HG03354 (cell line): ENCODE results near the gene FZD4.
"Not testable (repeated sequence)": the region's sequence is repeated elsewhere in the genome, so short reads cannot be mapped to it uniquely, and the experiment has no call there.

Experiments used
- ATAC-seq: cut with Tn5 transposase; IDR thresholded peaks from one replicate; pipeline ENCODE4 v1.9.1; 2021; ENCODE audit warnings: mild to moderate bottlenecking; ENCODE audit not compliant: unreplicated experiment, poor library complexity, severe bottlenecking

FZD4 gene

DNA sequence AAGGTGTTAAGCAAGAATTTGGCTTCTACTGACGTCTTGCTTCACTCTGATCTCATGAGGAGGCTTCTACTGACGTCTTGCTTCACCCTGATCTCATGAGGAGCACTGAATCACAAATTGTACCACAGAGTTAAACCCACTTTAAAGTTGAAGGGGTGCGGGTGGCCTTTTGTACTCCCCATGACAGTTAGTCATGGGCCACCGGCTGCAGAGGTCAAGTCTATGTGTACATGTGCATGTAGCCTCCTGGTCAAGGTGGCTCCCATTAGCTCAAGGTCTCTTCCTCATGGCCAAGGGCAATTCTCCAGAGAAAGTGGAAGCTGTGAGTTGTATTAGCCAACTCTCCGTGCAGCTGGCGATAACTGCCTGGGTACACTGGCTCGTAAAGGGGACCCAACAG, 23.1 kb upstream of the FZD4 start:
- ATAC-seq: no peak

DNA sequence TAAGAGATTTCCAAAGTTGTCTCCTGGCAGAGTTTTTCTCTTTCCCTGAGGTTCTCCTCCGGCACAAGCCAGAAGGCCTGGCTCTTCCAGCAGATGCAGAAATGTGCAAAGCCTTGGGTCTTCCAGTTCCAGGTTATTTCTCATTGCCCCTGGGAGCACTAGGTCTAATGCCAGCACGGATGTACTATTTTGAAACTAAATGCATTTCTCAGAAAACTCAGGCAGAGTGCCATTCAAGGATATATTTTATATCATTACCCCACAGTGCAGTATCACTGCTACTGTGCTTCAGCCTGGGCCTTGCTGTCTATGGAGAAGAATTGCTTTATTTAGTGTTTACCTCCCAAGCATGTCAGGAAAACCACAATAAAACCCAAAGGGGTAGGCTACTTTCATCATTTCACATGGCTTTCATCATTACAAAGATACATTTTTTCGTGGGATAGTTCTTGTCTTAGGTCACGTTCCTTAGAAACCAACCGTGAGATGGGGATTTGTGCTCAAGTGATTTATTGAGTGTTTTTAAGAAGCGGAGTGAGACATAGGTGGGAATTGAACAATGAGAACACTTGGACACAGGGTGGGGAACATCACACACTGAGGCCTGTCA, 22.4 kb upstream of the FZD4 start:
- ATAC-seq: no peak

DNA sequence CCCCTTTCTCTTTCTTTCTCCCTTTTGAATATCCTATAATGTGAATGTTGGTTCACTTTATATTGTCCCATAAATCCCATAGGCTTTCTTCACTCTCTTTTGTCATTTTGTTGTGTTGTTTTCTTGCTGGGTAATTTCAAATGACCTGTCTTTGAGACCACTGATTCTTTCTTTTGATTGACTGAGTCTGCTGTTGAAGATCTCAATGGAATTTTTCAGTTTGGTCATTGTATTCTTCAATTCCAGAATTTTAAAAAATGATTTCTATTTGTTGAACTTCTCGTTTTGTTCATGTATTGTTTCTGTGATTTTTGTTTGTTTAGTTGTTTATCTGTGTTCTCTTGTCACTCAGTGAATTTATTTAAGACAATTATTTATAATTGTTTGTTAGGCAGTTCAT, 17.5 kb upstream of the FZD4 start:
- no peak for ATAC-seq

DNA sequence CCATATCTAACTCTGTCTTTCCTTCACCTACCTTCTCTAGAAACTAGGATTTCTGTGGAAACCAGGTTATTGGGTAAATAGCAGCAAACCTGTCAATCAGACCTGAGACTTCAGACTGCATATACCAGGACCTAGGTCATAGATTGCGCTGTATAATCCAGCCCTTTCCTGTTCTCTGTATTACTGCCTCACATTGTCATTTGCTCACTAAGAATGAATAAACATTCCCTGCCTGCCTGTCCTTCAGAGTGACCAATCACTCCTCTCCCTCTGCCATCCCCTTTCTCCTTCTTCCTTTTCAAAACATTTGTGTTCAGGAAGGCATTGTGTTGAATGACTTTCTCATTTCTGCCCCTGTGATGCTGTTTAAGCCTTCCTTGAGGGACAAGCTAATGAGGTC, 14.1 kb upstream of the FZD4 start:
- ATAC-seq: no peak

DNA sequence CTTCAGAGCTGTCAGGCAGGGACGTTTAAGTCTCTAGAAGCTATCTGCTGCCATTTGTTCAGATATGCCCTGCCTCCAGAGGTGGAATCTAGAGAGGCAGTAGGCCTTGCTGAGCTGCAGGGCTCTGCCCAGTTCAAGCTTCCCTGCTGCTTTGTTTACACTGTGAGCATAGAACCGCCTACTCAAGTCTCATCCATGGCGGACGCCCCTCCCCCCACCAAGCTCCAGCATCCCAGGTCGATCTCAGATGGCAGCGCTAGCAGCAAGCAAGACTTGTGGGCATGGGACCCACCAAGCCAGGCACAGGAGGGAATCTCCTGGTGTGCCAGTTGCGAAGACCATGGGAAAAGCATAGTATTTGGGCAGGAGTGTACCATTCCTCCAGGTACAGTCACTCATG, 12.4 kb upstream of the FZD4 start:
- ATAC-seq: not testable (repeated sequence)

DNA sequence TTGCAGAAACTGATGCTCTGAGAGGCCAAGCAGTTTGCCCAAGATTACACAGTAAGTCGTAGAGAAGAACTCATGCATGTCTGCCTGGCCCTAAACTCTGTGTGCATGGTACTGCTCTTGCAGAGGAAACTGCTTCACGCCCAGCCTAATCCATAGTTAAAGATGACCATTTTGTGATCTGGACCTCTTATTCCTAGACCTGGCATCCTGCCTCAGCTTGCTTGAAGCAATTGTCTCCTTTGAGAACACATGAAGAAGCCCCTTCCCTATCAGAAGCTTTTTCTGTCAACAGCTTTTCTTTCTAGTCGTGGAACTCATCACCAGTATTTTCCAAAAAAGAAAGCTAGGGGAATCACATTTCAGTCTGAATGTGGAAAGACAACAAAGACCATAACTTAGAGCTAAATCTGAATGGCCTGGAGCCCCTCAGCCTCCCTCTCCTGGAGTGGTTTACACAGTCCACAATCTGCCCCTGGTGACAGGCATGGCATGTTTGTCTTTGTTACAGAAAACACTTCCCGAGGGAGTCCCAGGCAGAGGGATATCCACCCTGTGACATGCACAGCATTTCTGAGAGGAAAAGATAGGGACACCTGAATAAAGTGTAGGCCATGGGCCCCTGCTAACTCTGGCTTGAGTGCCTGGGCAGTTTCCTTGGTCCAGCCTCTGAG, 2.9 kb upstream of the FZD4 start:
- no peak for ATAC-seq

DNA sequence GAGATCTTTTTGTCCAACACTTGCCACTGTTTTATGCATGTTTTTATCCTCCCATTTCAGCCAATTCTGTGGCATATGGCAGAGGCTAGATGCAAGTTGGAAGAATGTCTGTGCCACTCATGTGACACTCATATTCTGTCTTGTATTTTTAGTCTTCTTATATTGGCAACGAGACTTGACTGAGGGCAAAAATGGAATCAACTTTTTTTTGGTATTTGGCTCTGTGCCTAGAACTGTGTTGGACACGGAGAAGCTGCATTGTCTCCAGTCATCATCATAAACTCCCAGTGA, 1.7 kb upstream of the FZD4 start:
- ATAC-seq: no peak

DNA sequence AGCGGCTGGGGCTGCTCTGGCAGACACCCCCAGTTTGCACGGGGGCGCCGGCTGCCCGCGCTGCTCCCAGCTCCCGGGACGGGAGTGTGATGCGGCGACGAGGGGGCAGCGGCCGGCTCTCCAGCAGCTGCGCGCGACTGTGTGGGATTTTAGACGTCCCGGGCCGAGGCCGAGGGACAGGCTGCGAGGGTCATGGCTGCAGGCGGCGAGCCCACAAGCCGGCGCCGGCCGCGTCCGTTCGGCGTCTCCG, 159 bp downstream of the FZD4 start:
- no peak for ATAC-seq

DNA sequence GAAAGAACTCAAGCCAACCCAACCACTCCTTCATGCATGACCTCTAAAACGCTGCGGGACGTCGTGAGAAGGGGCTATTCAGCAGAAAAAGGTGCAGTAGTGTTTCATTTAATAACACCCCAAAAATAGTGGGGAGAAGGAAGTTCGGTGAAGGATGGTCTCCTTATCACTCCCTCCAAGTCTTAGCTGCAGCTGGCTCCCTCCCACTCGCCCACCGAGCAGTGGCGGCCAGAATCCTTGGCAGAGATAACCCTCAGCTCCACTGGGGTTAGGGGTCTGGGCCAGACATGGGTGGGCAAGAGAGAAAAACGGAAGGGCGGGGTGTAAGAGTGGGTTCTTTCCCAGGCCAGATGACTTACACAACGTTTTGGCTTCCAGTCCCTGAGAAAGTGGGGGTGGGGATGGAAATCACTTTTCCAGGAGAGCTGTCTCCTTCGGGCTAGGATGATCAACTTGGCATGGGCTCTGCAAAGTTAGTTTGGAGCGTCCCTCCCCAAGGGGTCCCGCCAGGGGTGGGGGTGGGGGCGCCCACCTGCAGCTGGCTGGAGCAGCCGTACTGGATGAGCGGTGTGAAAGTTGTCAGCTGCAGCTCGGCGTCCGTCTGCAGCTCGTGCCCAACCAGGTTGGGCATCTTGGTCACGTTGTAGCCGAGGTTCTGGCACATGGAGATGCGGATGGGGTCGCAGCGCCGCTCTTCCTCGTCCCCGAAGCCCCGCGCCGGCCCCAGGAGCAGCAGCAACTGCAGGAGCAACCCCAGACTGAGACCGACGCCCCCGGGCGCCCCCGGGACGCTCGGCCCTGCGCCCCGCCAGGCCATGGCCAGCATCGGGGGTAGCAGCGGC, 705 bp downstream of the FZD4 start:
- peak; percentile 9 for ATAC-seq

DNA sequence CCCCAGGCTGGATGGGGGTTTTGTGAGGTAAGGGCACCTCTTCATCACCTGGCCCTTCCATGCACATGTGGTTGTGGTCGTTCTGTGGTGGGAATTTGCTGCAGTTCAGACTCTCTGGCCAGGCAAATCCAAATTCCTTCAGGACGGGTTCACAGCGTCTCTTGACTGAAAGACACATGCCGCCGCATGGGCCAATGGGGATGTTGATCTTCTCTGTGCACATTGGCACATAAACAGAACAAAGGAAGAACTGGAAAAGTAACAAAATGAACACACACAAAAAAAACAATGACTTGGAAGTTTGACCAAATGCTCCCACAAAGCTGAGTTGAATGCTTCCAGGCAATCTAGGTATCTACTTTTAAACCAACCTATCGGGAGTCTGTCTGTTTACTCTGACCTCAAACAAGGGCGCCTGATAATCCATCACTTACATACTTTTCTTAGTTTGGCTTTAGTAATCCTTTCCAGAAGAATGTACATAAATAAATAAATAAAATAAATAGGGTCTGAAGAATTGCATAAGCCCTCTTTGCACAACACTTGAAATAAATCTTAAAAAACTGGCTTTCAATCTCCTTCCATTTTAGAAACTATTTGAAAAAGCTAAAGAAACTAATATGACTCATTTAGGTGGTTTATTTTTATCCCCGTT, 2.8 kb downstream of the FZD4 start:
- no peak for ATAC-seq

DNA sequence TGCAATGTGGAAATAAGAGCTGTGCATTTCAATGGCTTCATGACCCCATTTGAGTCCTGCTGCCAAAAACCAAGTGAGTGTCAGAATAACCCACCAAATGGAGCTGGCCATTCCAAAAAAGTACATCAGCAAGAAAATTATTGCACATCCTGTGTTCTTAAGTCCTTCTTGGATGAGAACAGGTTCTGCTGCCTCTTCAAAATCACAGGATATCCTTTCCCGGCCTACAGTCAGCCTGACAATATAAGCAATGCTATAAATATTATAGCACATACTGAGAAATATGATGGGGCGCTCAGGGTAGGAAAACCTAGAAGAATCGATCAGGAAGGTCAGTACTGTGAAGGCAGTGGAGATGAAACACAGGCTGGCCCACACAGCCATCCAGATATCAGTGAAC, 3.5 kb downstream of the FZD4 start:
- no peak for ATAC-seq

DNA sequence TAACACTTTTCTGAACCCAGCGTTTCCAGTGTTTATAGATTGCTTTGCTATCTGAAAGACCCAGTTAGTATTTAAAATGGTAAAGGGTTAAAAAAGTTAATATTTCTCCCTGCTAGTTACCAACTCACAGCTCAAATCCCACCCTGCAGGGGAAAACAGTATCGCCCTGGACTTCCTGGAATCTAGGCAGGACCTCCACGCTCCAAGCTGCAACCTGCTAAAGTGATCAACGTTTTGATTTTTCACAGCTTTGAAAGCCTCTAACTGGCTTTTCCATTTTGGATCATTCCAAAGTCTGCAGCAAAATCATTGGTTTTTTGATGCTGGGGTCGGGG, 4.6 kb downstream of the FZD4 start:
- no peak for ATAC-seq

DNA sequence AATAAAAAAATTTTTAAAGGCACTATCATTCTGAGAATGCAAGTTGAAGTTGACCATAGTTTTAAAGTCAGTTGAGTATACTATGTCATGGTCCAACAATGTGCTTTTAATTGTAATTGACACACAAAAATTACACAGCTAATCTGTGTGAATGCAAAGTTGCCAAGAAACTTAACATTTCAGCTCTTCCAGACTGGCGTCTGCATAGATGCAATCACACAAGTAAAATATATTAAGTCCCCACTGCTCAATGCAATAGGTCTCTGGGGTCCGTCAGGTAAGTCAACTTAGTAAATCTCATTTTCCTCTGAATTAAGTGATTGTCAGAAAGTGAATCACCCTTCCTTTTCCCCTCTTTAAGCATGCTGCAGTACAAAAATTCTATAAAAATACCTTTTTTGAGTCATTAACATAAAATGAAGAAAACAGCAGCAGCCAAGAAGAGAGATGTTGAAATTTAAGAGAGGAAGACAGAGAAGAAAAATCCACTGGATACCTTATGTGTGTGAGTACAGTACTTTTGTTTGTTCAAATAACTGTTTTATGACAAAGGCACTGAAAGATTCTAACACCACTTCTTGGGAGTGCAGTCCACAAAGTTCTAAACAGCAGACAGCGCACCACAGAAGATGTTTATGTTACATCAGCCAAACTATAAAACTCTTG, 5.1 kb downstream of the FZD4 start:
- no peak for ATAC-seq

DNA sequence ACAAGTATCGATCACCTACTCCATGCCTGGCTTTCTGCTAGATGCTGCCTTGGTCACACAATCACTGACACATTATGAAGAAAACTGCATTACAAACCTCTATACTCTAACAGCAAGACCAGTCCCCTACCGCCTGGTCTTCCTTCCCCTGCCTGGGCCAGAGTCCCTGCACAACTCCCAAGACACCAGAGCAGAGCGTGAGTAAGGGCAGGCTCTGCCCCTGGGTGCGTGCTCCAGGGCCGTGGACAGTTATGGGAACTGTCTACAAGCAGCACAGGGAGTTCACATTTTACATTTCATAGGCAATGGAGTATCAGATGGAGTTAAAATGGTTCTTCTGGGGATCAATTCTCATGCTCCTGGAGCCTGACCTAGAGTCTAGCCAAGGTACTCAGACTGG, 6.5 kb downstream of the FZD4 start:
- ATAC-seq: no peak

DNA sequence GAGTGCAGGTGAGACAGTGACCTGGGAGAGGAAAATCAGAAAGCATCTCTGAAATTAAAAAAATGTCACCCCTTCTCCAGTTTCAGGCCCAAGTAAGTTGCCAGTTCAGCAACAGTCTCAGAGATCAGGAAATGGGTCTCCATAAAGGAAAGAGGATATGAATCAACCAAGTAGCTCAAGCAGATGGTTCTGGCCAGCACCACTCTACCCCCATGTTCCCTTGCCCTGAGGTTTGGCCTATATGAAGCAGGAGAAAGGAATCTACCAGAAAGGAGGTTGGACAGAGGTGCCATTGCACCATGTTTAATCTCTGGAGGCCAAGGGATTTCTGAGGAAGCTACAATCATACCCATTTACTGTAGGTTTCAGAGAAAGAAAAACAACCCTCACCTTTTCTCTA, 7.7 kb downstream of the FZD4 start:
- no peak for ATAC-seq

DNA sequence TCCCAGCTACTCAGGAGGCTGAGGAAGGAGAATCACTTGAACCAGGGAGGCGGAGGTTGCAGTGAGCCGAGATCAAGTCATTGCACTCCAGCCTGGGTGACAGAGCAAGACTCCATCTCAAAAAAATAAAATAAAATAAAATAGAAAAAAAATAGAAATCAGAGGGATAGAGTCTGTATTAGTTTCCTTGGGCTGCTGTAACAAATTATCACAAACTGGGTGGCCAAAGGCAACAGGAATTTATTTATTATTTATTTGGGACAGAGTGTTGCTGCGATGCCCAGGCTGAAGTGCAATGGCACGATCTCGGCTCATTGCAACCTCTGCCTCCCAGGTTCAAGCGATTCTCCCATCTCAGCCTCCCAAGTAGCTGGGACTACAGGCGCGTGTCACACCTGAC, 11.7 kb downstream of the FZD4 start:
- not testable (repeated sequence) for ATAC-seq

DNA sequence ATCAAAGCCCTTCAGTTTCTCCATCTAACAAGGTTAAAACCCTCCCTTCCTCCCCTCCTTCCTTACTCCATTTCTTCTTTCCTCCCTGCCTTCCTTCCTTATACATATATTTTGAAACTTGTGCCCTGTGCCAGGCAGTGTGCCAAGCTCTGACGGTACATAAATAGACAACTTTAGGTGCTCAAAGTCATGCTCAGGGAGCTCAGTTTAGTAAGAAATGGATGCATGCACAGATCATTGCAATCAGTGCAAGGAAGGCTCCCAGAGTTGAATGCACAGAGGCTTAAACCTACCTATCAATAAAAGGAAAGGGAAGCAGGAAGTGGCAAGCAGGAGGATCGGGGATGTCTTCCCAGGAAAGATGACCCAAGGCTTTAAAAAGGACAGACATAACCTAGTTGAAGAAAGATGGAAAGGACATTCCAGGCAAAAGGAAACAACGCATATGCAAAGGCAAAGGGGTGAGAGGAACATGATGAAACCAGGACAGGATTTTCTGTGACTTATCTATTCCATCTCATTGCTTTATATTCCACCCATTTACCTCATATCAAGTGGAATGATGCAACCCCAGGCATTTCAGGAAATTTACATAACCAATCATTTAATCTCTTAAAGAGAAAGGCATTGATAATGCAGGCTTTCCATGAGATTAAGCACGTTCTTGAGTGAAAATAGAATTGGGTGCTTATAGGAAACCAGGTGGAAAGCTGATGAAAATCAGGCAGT, 13.2 kb downstream of the FZD4 start:
- ATAC-seq: no peak

DNA sequence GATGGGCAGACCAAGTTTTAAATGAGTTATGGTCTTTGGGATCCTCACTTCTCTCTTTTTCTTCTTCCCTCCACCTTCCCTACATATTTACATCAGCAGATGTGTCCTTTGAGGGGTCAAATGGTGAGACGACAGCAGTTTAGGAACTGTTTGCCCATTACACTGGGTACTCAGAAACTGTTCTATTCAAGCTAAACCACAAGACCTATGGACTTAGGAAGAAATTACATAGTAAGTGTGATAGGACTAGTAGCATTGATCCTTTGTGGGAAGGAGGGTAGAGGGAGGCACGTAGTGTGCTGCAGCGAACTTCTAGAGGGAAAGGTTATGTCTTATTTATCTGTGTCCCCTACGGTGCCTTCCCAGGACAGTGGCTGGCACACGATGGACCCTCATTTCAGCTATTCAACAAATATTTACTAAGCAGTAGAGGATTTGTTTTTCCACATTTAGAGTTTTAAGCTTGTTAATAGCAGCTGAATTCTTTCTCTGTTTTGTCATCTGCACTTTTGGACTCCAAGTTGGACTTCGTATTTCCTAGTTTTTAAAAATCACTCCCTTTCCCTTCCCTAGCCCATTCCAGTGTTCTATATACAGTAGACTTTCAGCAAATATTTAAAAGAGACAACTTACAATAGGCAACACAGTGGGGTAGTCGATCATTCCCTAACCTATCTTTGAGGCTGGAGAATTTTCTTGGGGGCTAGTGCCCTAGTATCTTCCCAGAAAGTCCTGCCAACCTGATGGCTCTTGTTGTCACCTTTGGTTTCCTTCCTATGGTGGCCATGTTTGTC, 13.9 kb downstream of the FZD4 start:
- no peak for ATAC-seq

DNA sequence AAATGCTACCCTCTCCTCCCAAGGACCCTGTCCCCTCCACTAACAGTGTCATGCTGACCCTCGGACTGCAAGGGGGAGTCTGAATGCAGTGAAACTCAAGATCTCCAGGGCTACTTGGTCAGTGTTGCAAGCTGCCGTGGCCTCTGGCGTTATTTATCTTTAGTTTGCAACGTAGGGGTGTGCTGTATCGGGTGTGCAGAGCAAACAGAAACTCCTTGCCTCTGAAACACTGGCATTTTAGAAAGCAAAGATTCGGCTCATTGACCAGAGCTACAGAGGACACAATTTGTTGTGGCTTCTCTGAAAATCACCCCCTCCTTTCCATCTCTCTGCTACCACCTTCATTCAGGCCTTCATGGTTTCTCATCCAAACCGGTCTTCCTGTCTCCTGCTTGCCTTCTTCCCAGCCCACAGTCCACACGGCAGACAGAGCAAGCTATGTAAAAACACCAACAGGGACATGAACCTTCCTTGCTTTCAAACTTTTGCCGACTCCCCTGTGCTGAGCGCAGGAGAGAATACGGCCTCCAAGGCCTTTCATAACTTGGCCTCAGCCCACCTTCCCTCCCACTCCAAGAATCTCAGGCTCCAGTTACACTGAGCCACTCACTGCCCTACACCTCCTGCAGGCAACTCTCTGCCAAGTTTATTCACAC, 14.9 kb downstream of the FZD4 start:
- no peak for ATAC-seq
